ENCODE data around the gene MYOM3.

- TF ChIP-seq CEBPB (IDR thresholded peaks at IDR 0.05; ENCODE audit: low read depth, low read length) (no peak), POLR2A (IDR thresholded peaks at IDR 0.05; ENCODE audit: low read depth, low read length) (no peak), CTCF (conservative IDR thresholded peaks at IDR 0.05; ENCODE audit: low read depth, low read length) (no peak), RFX5 (IDR thresholded peaks at IDR 0.05; ENCODE audit: low read depth, low read length) (no peak)
These were observed 36.9 kb downstream of the MYOM3 start for GRCh38 chr1:24074817-24075589.
